OCI-LY7 (cell line): ENCODE measurements around the gene ARRDC3. TPM values are rescaled to one million over a fixed set of nuclear protein-coding genes. Genes with fewer than 3 reads are reported as not detected.

Experiments
- BruUV-seq: library from RNA; stranded (reverse); fragments of 400-500 nt; replicated peaks from 2 replicates; lab custom pipeline; 2021; lab: Mats Ljungman, UMichigan
- CTCF ChIA-PET: fragments of 300-600 bp; sonication (Branson Sonifier 250); formaldehyde crosslinking; loops from one replicate; lab custom pipeline; 2022; ENCODE audit warnings: antibody characterized with exemption; ENCODE audit not compliant: unreplicated experiment; lab: Charles Lee
- POLR2A ChIA-PET: fragments of 300-600 bp; sonication (Branson Sonifier 250); formaldehyde crosslinking; loops from one replicate; lab custom pipeline; 2022; ENCODE audit warnings: antibody characterized with exemption; lab: Charles Lee
- DNase-seq: peaks from one replicate; pipeline ENCODE4 v3.0.0-alpha.2; 2015; ENCODE audit warnings: low spot score
- H2AFZ ChIP-seq: fragments of 200-600 bp; sonication (generic), shearing (Covaris generic); 2 replicates; pipeline ENCODE4 v1.6.1; 2014; ENCODE audit warnings: mild to moderate bottlenecking, antibody characterized with exemption, low read length, moderate library complexity
- H3K27ac ChIP-seq: fragments of 200-600 bp; sonication (generic); 2 replicates; pipeline ENCODE4 v1.5.1; 2014; ENCODE audit warnings: mixed run types, low read depth, mild to moderate bottlenecking, moderate library complexity, low read length, inconsistent platforms; ENCODE audit not compliant: poor library complexity, severe bottlenecking
- H3K36me3 ChIP-seq: fragments of 200-600 bp; sonication (generic); 2 replicates; pipeline ENCODE4 v1.6.1; 2014; ENCODE audit warnings: mild to moderate bottlenecking, antibody characterized with exemption, low read length, moderate library complexity, mixed read lengths; ENCODE audit not compliant: insufficient read depth
- H3K4me1 ChIP-seq: fragments of 200-600 bp; sonication (generic); 2 replicates; pipeline ENCODE4 v1.5.1; 2014; ENCODE audit warnings: mild to moderate bottlenecking, low read length; ENCODE audit not compliant: insufficient read depth, poor library complexity, severe bottlenecking
- H3K4me2 ChIP-seq: fragments of 200-600 bp; sonication (generic); 2 replicates; pipeline ENCODE4 v1.6.1; 2014; ENCODE audit warnings: mild to moderate bottlenecking, low read length
- H3K4me3 ChIP-seq: fragments of 200-600 bp; sonication (generic); 2 replicates; pipeline ENCODE4 v1.5.1; 2014; ENCODE audit warnings: mild to moderate bottlenecking, low read depth, low read length; ENCODE audit not compliant: poor library complexity, severe bottlenecking
- H3K79me2 ChIP-seq: fragments of 200-600 bp; sonication (generic); 2 replicates; pipeline ENCODE4 v1.6.1; 2016; ENCODE audit warnings: low read depth, mild to moderate bottlenecking, low read length, moderate library complexity, mixed read lengths; ENCODE audit not compliant: insufficient read depth
- H3K9me2 ChIP-seq: fragments of 200-600 bp; sonication (generic); 2 replicates; pipeline ENCODE4 v1.6.1; 2016; ENCODE audit warnings: mild to moderate bottlenecking, low read length, mixed read lengths; ENCODE audit not compliant: insufficient read depth
- H3K9me3 ChIP-seq: fragments of 200-600 bp; sonication (generic); 2 replicates; pipeline ENCODE4 v1.6.1; 2014; ENCODE audit warnings: mild to moderate bottlenecking, mixed run types, low read length, mixed read lengths
- H4K20me1 ChIP-seq: fragments of 200-600 bp; sonication (generic); 2 replicates; pipeline ENCODE4 v1.6.1; 2014; ENCODE audit warnings: mild to moderate bottlenecking, antibody characterized with exemption, low read length, moderate library complexity, mixed read lengths; ENCODE audit not compliant: insufficient read depth
- EZH2phosphoT487 ChIP-seq: fragments of 200-600 bp; sonication (generic); IDR thresholded peaks from 2 replicates; pipeline ENCODE4 v1.6.1; 2018; ENCODE audit warnings: low read depth, borderline replicate concordance, mild to moderate bottlenecking, mixed run types, antibody characterized with exemption, low read length, moderate library complexity, mixed read lengths
- intact Hi-C: fragments of 100-400 bp; cut with micrococcal nuclease; formaldehyde crosslinking; loops from one replicate; pipeline ENCODE4 v1.10.0; 2022; ENCODE audit not compliant: unreplicated experiment
- total RNA-seq, 2 experiments: library from RNA; depleted of rRNA in 1 of 2; stranded (reverse); fragments of >200 nt in 1 of 2; shearing (Covaris generic) in 1 of 2; gene quantifications; 2 replicates each; pipeline ENCODE4 v1.2.3, GENCODE V29; 2014 to 2022
- TF ChIP-seq, protein P1 (sequence below): fragments of 200-600 bp; sonication (generic); conservative IDR thresholded peaks from 2 replicates; pipeline ENCODE4 v1.5.1; 2014; ENCODE audit warnings: mild to moderate bottlenecking, antibody characterized with exemption, low read length, moderate library complexity, mixed read lengths

ARRDC3 gene
- total RNA-seq, 2 experiments from 2014 or later: 30.0 to 30.6 TPM

DNA sequence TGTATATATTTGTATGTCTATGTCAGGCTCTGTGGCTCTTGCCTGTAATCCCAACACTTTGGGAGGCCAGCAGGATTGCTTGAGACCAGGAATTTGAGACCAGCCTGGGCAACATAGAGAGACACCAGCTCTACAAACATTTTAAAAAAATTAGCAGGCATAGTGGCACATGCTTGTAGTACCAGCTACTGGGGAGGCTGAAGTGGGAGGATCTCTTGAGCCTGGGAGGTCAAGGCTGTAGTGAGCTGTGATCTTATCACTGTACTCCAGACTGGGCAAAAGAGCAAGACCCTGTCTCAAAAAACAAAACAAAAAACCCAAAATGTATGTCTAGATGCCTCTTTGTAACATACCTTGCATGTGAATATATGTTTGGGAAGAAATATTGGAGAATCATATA is 15.8 kb downstream of the ARRDC3 start:
- H3K27ac ChIP-seq: no peak overlapping the region
- TF ChIP-seq, protein P1, sequence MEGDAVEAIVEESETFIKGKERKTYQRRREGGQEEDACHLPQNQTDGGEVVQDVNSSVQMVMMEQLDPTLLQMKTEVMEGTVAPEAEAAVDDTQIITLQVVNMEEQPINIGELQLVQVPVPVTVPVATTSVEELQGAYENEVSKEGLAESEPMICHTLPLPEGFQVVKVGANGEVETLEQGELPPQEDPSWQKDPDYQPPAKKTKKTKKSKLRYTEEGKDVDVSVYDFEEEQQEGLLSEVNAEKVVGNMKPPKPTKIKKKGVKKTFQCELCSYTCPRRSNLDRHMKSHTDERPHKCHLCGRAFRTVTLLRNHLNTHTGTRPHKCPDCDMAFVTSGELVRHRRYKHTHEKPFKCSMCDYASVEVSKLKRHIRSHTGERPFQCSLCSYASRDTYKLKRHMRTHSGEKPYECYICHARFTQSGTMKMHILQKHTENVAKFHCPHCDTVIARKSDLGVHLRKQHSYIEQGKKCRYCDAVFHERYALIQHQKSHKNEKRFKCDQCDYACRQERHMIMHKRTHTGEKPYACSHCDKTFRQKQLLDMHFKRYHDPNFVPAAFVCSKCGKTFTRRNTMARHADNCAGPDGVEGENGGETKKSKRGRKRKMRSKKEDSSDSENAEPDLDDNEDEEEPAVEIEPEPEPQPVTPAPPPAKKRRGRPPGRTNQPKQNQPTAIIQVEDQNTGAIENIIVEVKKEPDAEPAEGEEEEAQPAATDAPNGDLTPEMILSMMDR: no peak
- TF ChIP-seq EZH2phosphoT487: no peak
- peaks cover 8% of the 10 kb centered on the region; the same call in 1 of the 2 replicates for H3K79me2 ChIP-seq
- CTCF ChIA-PET: no interaction called here
- no peaks in the 10 kb centered on the region for H3K9me2 ChIP-seq
- H3K4me2 ChIP-seq: no peak overlapping the region
- no peak overlapping the region for H2AFZ ChIP-seq
- no peak overlapping the region for H3K4me3 ChIP-seq
- H3K9me3 ChIP-seq: no peaks in the 10 kb centered on the region
- peaks cover 53% of the 10 kb centered on the region for H3K36me3 ChIP-seq
- no peak for DNase-seq
- intact Hi-C loops: no loop called here
- POLR2A ChIA-PET: interaction anchor here (0.6 to 2.4 kb wide), 7 partner anchors 9 to 50 kb away, joined by 3 to 10 read pairs (median 4); no protein-coding TSS in a partner anchor
- H4K20me1 ChIP-seq: no peaks in the 10 kb centered on the region
- no peaks in the 10 kb centered on the region for H3K4me1 ChIP-seq
- no TSS peak for BruUV-seq

DNA sequence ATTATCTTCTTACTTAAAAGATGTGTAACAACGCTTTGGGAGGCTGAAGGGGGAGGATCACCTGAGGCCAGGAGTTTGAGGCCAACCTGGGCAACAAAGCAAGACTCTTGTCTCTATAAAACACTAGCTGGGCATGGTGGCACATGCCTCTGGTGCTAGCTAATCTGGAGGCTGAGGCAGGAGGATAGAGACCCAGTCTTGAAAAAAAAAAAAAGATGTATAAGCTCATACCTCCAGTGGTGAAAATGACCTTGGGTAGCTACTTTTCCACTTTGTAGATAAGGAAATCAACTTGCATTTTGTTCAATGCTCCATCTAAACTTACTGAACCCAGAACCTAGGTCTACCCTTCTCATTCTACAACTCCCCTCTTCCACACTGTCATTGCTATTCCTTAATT is 16.6 kb downstream of the ARRDC3 start:
- peaks cover 4% of the 10 kb centered on the region; the same call in 1 of the 2 replicates for H3K9me3 ChIP-seq
- no peak overlapping the region for H3K4me3 ChIP-seq
- no peaks in the 10 kb centered on the region for H4K20me1 ChIP-seq
- no peak overlapping the region for H3K4me2 ChIP-seq
- H3K9me2 ChIP-seq: no peaks in the 10 kb centered on the region
- no TSS peak for BruUV-seq
- peaks cover 45% of the 10 kb centered on the region for H3K36me3 ChIP-seq
- no peak overlapping the region for H2AFZ ChIP-seq
- H3K27ac ChIP-seq: no peak overlapping the region
- ChIA-PET POLR2A (interaction anchor here (0.6 to 2.4 kb wide), 8 partner anchors 8 to 103 kb away, joined by 3 to 10 read pairs (median 4); no protein-coding TSS in a partner anchor), CTCF (no interaction called here)
- peaks cover 8% of the 10 kb centered on the region; the same call in 1 of the 2 replicates for H3K79me2 ChIP-seq
- H3K4me1 ChIP-seq: peaks cover 5% of the 10 kb centered on the region
- intact Hi-C loops: no loop called here
- no peak for DNase-seq
- TF ChIP-seq EZH2phosphoT487: no peak
- TF ChIP-seq, protein P1: no peak

DNA sequence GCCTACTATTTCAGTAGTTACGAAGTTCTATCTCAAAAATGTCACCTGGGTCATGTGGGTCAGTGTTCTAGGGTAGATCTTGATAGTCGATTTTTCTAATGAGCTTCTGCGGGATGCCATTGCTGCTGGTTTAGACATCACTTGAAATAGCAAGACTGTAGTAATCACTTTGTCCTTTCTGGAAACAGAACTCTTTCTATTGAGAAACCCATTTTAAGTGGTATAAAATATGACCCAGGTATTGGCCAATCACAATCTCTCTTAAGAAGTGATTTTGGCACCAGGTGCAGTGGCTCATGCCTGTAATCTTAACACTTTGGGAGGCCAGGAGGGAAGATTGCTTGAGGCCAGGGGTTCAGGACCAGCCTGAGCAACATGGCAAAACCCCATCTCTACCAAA is 17.6 kb downstream of the ARRDC3 start:
- intact Hi-C loops: no loop called here
- Histone ChIP-seq H2AFZ (no peak overlapping the region), H3K4me1 (peaks cover 16% of the 10 kb centered on the region), H3K4me2 (no peak overlapping the region), H3K79me2 (peaks cover 8% of the 10 kb centered on the region; the same call in 1 of the 2 replicates), H4K20me1 (no peaks in the 10 kb centered on the region), H3K4me3 (no peak overlapping the region), H3K9me3 (peaks cover 14% of the 10 kb centered on the region; the same call in 1 of the 2 replicates), H3K9me2 (no peaks in the 10 kb centered on the region), H3K36me3 (peaks cover 35% of the 10 kb centered on the region), H3K27ac (no peak overlapping the region)
- CTCF ChIA-PET: no interaction called here
- DNase-seq: no peak
- POLR2A ChIA-PET: interaction anchor here (2.4 kb wide), 1 partner anchor 7 kb away, joined by 10 read pairs; no protein-coding TSS in a partner anchor
- no peak for TF ChIP-seq EZH2phosphoT487
- no TSS peak for BruUV-seq
